K562 (cell line): ENCODE data around the gene ABCG1. TPM values are rescaled to one million over a fixed set of nuclear protein-coding genes. Genes with fewer than 3 reads are reported as not detected.
A peak's percentile ranks its signal among the peaks of the same experiment; 100 is the strongest.

Experiments used
- ATAC-seq: fragments of 200-7000 bp; cut with Tn5 transposase; 3 replicates; pipeline ENCODE4 v1.9.1; 2020; ENCODE audit warnings: moderate library complexity
- BruUV-seq: library from RNA; stranded (reverse); fragments of 400-500 nt; replicated peaks from 2 replicates; lab custom pipeline; 2021; lab: Mats Ljungman, UMichigan
- CTCF ChIA-PET: fragments of 300-600 bp; formaldehyde crosslinking; extraction: SDS; loops from one replicate; lab custom pipeline; 2021; ENCODE audit warnings: low intra/inter-chr PET ratio; lab: Yijun Ruan, JAX
- POLR2A ChIA-PET: fragments of 300-600, 350-650 bp; sonication (Branson Sonifier 250); formaldehyde crosslinking; extraction: SDS; loops from one replicate; lab custom pipeline; 2021; ENCODE audit warnings: antibody characterized with exemption, inconsistent platforms; lab: Yijun Ruan, JAX
- DNase-seq, 4 experiments: peaks; one replicate each; pipeline versions ENCODE4 v3.0.0 to v3.0.0-alpha.2; 2011 to 2018; ENCODE audit warnings: low spot score in 3 of 4, mixed read lengths in 3 of 4; ENCODE audit errors: extremely low read depth in 1 of 4
- FAIRE-seq: peaks from 2 replicates; lab custom pipeline; 2011; peaks lifted over from hg19 to GRCh38; lab: Jason Lieb, UNC
- H2AFZ ChIP-seq: 2 replicates; pipeline ENCODE4 v1.6.0; 2011; ENCODE audit warnings: low read depth, low read length, control low read depth, inconsistent platforms
- H3K27ac ChIP-seq: fragments of 200-600 bp; 3 replicates; pipeline ENCODE4 v1.8.0; 2011; ENCODE audit warnings: low read depth, mild to moderate bottlenecking, control low read depth, inconsistent platforms, low read length, moderate library complexity, mixed read lengths; ENCODE audit errors: extremely low read depth
- H3K27me3 ChIP-seq, 2 experiments: fragments of 300-600 bp in 1 of 2; 2 replicates in 1 of 2; 3 replicates in 1 of 2; pipeline versions ENCODE4 v1.6.0 to v1.8.0; 2011; ENCODE audit warnings: inconsistent platforms in 2 of 2, low read length in 2 of 2, mild to moderate bottlenecking in 1 of 2, mixed read lengths in 1 of 2, moderate library complexity in 1 of 2; ENCODE audit not compliant: control insufficient read depth in 2 of 2, insufficient read depth in 2 of 2
- H3K36me3 ChIP-seq: fragments of 300-600 bp; 3 replicates; pipeline ENCODE4 v1.8.0; 2011; ENCODE audit warnings: mild to moderate bottlenecking, low read length, inconsistent platforms; ENCODE audit not compliant: control insufficient read depth, insufficient read depth
- H3K4me1 ChIP-seq, 2 experiments: fragments of 200-600 bp in 1 of 2; replicated peaks in 1 of 2; 2 replicates in 1 of 2; 3 replicates in 1 of 2; pipeline versions ENCODE4 v1.5.1 to v1.8.0; 2011; ENCODE audit warnings: inconsistent platforms in 2 of 2, low read length in 2 of 2, mild to moderate bottlenecking in 1 of 2, mixed read lengths in 1 of 2, moderate library complexity in 1 of 2; ENCODE audit not compliant: control insufficient read depth in 2 of 2, insufficient read depth in 2 of 2
- H3K4me2 ChIP-seq: 2 replicates; pipeline ENCODE4 v1.6.1; 2011; ENCODE audit warnings: low read length, control low read depth, inconsistent platforms, mixed read lengths; ENCODE audit not compliant: insufficient read depth
- H3K4me3 ChIP-seq: fragments of 200-600 bp; sonication (generic), shearing (Covaris generic); 2 replicates; pipeline ENCODE4 v1.5.1; 2016; ENCODE audit warnings: control low read depth, inconsistent platforms
- H3K79me2 ChIP-seq: fragments of 200-600 bp; 3 replicates; pipeline ENCODE4 v1.8.0; 2011; ENCODE audit warnings: low read length, inconsistent platforms; ENCODE audit not compliant: control insufficient read depth, insufficient read depth
- H3K9ac ChIP-seq, 2 experiments: 2 replicates each; pipeline versions ENCODE4 v1.6.0 to v1.6.1; 2011; ENCODE audit warnings: low read depth in 2 of 2, low read length in 2 of 2, control low read depth in 1 of 2, inconsistent platforms in 1 of 2, mild to moderate bottlenecking in 1 of 2, mixed read lengths in 1 of 2; ENCODE audit not compliant: insufficient read depth in 1 of 2
- H3K9me1 ChIP-seq: one replicate; pipeline ENCODE4 v1.6.0; 2011; ENCODE audit warnings: inconsistent platforms, mild to moderate bottlenecking, low read length, moderate library complexity; ENCODE audit not compliant: control insufficient read depth, insufficient read depth
- H3K9me3 ChIP-seq: replicated peaks from 2 replicates; pipeline ENCODE4 v1.5.1; 2011; ENCODE audit warnings: low read depth, low read length, inconsistent platforms; ENCODE audit not compliant: control insufficient read depth, insufficient read depth
- H4K20me1 ChIP-seq: replicated peaks from 2 replicates; pipeline ENCODE4 v1.6.1; 2011; ENCODE audit warnings: low read length, inconsistent platforms, mixed read lengths; ENCODE audit not compliant: control insufficient read depth, insufficient read depth
- NFYB ChIP-seq: IDR thresholded peaks from 2 replicates; pipeline ENCODE4 v1.6.1; 2011; ENCODE audit warnings: mild to moderate bottlenecking, moderate library complexity; ENCODE audit not compliant: insufficient read length; ENCODE audit errors: extremely low read depth
- STAT5A ChIP-seq: IDR thresholded peaks from 2 replicates; pipeline ENCODE4 v1.6.1; 2012; ENCODE audit warnings: low read length, inconsistent platforms, borderline replicate concordance
- TAF15 ChIP-seq: fragments of 200-400 bp; formaldehyde crosslinking; IDR thresholded peaks from 2 replicates; pipeline ENCODE4 v1.6.1; 2017; ENCODE audit warnings: mild to moderate bottlenecking, low read depth, low read length, moderate library complexity
- ZFP30 ChIP-seq: fragments of 250-450 bp; sonication (Bioruptor Pico); IDR thresholded peaks from 2 replicates; pipeline ENCODE4 v1.8.0; 2022; ENCODE audit warnings: moderate library complexity, mild to moderate bottlenecking, inconsistent platforms, borderline replicate concordance
- ZNF24 ChIP-seq: fragments of 450-650 bp; IDR thresholded peaks from 2 replicates; pipeline ENCODE4 v1.6.1; 2016
- WGBS: fragments of 100-300 bp; shearing (Covaris generic); methylation state at CpG from one replicate; pipeline ENCODE4 v1.1.6; 2016; ENCODE audit warnings: low coverage, mixed read lengths; ENCODE audit not compliant: insufficient coverage; ENCODE audit errors: missing lambda C conversion rate; 5-methylcytosine and 5-hydroxymethylcytosine counted together
- in situ Hi-C: fragments of 300-500 bp; cut with MboI; formaldehyde crosslinking; loops from 4 replicates; pipeline ENCODE4 v1.15.0; 2018; ENCODE audit warnings: inconsistent platforms, mixed read lengths
- intact Hi-C: fragments of 100-400 bp; cut with micrococcal nuclease; formaldehyde crosslinking; loops from 2 replicates; pipeline ENCODE4 v1.14.2; 2022
- polyA plus RNA-seq, 8 experiments: library from polyadenylated mRNA; depleted of rRNA in 4 of 8; stranded (reverse) in 5 of 8; unstranded in 3 of 8; fragments of >200 nt; fragmentation: Nextera tagmentation in 2 of 8; fragmentation: Illumina TruSeq in 1 of 8; extraction: Ambion mirVana in 2 of 8; extraction: Trizol in 1 of 8; gene quantifications; 2 replicates each; pipeline versions ENCODE4 v1.2.1 to v1.2.3, GENCODE V29; 2011 to 2014; ENCODE audit warnings: inconsistent platforms in 1 of 8, missing spikeins in 1 of 8
- total RNA-seq, 7 experiments: library from RNA; depleted of rRNA in 6 of 7; stranded (reverse); fragments of >200 nt in 6 of 7; fragmentation: Illumina TruSeq in 2 of 7; extraction: Trizol in 2 of 7; gene quantifications; 2 replicates each; pipeline versions ENCODE4 v1.2.1 to v1.2.3, GENCODE V29; 2011 to 2021; ENCODE audit warnings: low replicate concordance in 1 of 7
- TF ChIP-seq, protein P1 (sequence below), 2 experiments: IDR thresholded peaks in 1 of 2; conservative IDR thresholded peaks in 1 of 2; 2 replicates each; pipeline ENCODE4 v1.6.1; 2016; ENCODE audit warnings: low read depth in 2 of 2, mild to moderate bottlenecking in 1 of 2, missing compliant biosample characterization in 1 of 2, missing genetic modification characterization in 1 of 2, moderate library complexity in 1 of 2

ABCG1 gene
- total and polyA plus RNA-seq, 9 of the 15 experiments (the other 6 are each of a cell fraction or from before 2014, with no cell fraction given): 0.04 to 0.09 TPM; not detected in 7

GRCh38 chr21:42282715-42283114, 63.8 kb downstream of the ABCG1 start (continued):
- TF ChIP-seq, protein P1, sequence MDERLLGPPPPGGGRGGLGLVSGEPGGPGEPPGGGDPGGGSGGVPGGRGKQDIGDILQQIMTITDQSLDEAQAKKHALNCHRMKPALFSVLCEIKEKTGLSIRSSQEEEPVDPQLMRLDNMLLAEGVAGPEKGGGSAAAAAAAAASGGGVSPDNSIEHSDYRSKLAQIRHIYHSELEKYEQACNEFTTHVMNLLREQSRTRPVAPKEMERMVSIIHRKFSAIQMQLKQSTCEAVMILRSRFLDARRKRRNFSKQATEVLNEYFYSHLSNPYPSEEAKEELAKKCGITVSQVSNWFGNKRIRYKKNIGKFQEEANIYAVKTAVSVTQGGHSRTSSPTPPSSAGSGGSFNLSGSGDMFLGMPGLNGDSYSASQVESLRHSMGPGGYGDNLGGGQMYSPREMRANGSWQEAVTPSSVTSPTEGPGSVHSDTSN (CRISPR knock-in tag; IDR thresholded peaks at IDR 0.05; ENCODE audit: low read depth): no peak
- TF ChIP-seq, protein P1 (tag; conservative IDR thresholded peaks at IDR 0.05; ENCODE audit: low read depth): no peak
- TF ChIP-seq TAF15: no peak
- no peak for TF ChIP-seq ZFP30

DNA sequence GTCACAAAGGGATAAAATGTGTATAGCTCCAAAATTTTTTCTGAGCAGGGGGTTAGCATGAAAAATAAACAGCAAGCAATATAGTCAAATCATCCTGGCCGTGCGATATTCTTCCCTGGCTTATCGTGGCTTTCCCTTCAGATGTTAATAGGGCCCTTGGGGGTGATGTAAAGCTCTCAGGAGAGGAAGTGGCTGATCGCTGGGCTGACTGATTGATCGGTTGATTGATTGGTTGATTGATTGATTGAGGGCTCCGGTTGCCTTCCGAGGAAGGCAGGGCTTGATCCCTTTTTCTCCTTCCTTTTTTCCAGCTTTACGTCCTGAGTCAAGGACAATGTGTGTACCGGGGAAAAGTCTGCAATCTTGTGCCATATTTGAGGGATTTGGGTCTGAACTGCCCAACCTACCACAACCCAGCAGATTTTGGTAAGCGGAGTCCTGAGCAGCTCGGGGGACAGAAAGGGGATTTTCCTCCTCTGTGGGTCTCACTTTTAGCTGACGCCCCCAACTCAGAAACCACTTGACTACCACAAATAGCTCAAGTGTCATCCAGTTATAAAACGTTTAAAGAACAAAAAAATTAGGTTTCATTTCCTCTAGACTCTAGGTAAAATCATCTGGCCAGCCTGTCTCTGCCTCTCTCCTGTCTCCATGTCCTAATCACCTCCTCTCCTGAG, 66.8 kb downstream of the ABCG1 start:
- Histone ChIP-seq H3K9me1 (peaks cover 3% of the 10 kb centered on the region), H3K79me2 (no peaks in the 10 kb centered on the region), H3K4me3 (no peak overlapping the region), H3K27ac (no peak overlapping the region), H3K27me3 (peaks cover 39 to 79% of the 10 kb centered on the region in 2 experiments), H3K9me3 (no peaks in the 10 kb centered on the region), H3K4me1 (no peaks in the 10 kb centered on the region), H4K20me1 (peaks cover 12% of the 10 kb centered on the region; the same call in 1 of the 2 replicates), H3K9ac (no peak overlapping the region), H3K36me3 (no peaks in the 10 kb centered on the region), H3K4me2 (no peak overlapping the region), H2AFZ (no peak overlapping the region)
- no TSS peak for BruUV-seq
- 2% methylated on average over 13 of the region's 13 CpGs for WGBS
- ChIA-PET CTCF (no interaction called here), POLR2A (interaction anchor here (0.6 to 0.7 kb wide), 2 partner anchors 560 to 1054 kb away, joined by 3 read pairs; no protein-coding TSS in a partner anchor)
- DNase-seq (no peak), ATAC-seq (no peak), FAIRE-seq (no peak)
- intact Hi-C loops: no loop called here
- in situ Hi-C loops: no loop called here
- TF ChIP-seq ZNF24: no peak
- TF ChIP-seq STAT5A: no peak
- no peak for TF ChIP-seq NFYB
- TF ChIP-seq, protein P1 (CRISPR knock-in tag; IDR thresholded peaks at IDR 0.05; ENCODE audit: low read depth): no peak
- TF ChIP-seq, protein P1 (tag; conservative IDR thresholded peaks at IDR 0.05; ENCODE audit: low read depth): peak; percentile 21; the same call in 1 of the 2 replicates
